NT2/D1 (cell line): ENCODE data around the gene SLC26A4.

Source experiments
- YY1 ChIP-seq: IDR thresholded peaks from 2 replicates; pipeline ENCODE4 v1.6.1; 2011; ENCODE audit not compliant: insufficient read length, insufficient read depth
- ZNF274 ChIP-seq: IDR thresholded peaks from 2 replicates; pipeline ENCODE4 v1.6.1; 2011; ENCODE audit warnings: mild to moderate bottlenecking, low read depth, low read length

DNA sequence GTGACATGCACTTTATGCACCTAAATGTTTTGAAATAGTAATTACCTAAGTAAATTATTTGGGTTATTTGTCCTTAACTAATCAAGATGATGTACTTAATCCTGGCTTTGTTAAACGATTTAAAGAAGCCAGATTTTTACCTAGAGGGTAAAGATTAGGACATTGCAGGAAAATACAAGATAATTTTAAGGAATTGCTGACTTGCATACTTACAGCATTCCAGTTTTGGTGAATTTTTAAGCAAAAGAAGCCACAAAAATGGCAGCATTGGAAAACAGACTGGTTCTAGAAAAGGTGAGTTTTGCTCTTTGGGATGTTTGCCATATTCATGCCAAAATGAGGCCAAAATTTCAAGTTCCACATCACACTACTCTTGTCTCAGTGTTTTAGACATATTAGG lies 47.2 kb upstream of the SLC26A4 start:
- TF ChIP-seq ZNF274 (no peak), YY1 (no peak)
